ENCODE data around the gene VTCN1.

DNA sequence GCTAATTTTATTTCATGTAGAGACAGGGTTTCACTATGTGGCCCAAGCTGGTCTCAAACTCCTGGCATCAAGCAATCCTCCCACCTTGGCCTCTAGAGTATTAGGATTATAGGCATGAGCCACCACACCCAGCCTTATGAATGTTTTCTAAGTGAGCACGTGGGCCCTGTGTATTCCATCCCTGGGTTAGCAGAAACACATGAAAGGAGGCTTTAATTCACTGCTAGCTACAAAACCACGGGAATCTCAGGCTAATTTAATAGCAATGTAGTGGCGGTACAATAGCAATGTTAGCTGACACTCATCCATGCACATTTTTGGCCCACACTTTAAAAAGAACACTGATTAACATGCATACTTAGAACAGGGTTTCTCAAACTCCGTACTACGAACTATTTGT, 32.0 kb downstream of the VTCN1 start:
- TF ChIP-seq, protein P1, sequence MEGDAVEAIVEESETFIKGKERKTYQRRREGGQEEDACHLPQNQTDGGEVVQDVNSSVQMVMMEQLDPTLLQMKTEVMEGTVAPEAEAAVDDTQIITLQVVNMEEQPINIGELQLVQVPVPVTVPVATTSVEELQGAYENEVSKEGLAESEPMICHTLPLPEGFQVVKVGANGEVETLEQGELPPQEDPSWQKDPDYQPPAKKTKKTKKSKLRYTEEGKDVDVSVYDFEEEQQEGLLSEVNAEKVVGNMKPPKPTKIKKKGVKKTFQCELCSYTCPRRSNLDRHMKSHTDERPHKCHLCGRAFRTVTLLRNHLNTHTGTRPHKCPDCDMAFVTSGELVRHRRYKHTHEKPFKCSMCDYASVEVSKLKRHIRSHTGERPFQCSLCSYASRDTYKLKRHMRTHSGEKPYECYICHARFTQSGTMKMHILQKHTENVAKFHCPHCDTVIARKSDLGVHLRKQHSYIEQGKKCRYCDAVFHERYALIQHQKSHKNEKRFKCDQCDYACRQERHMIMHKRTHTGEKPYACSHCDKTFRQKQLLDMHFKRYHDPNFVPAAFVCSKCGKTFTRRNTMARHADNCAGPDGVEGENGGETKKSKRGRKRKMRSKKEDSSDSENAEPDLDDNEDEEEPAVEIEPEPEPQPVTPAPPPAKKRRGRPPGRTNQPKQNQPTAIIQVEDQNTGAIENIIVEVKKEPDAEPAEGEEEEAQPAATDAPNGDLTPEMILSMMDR (CRISPR knock-in tag; IDR thresholded peaks at IDR 0.05): no peak
- TF ChIP-seq TOE1 (CRISPR knock-in tag; IDR thresholded peaks at IDR 0.05) (no peak), NBN (conservative IDR thresholded peaks at IDR 0.05) (no peak), POLR2A (IDR thresholded peaks at IDR 0.05; ENCODE audit: insufficient read depth in 1 of 2, low read depth in 2 of 2, low read length in 2 of 2) (no peak), JUNB (CRISPR knock-in tag; IDR thresholded peaks at IDR 0.05; ENCODE audit: borderline replicate concordance) (no peak), MXI1 (IDR thresholded peaks at IDR 0.05; ENCODE audit: borderline replicate concordance, low read depth, low read length) (no peak), YEATS2 (CRISPR knock-in tag; IDR thresholded peaks at IDR 0.05; ENCODE audit: borderline replicate concordance) (no peak), PAX8 (CRISPR knock-in tag; IDR thresholded peaks at IDR 0.05; ENCODE audit: borderline replicate concordance) (no peak), RFXANK (CRISPR knock-in tag; IDR thresholded peaks at IDR 0.05) (no peak)
- TF ChIP-seq, protein P2, sequence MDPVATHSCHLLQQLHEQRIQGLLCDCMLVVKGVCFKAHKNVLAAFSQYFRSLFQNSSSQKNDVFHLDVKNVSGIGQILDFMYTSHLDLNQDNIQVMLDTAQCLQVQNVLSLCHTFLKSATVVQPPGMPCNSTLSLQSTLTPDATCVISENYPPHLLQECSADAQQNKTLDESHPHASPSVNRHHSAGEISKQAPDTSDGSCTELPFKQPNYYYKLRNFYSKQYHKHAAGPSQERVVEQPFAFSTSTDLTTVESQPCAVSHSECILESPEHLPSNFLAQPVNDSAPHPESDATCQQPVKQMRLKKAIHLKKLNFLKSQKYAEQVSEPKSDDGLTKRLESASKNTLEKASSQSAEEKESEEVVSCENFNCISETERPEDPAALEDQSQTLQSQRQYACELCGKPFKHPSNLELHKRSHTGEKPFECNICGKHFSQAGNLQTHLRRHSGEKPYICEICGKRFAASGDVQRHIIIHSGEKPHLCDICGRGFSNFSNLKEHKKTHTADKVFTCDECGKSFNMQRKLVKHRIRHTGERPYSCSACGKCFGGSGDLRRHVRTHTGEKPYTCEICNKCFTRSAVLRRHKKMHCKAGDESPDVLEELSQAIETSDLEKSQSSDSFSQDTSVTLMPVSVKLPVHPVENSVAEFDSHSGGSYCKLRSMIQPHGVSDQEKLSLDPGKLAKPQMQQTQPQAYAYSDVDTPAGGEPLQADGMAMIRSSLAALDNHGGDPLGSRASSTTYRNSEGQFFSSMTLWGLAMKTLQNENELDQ (CRISPR knock-in tag; IDR thresholded peaks at IDR 0.05; ENCODE audit: borderline replicate concordance): no peak
- TF ChIP-seq, protein P3, sequence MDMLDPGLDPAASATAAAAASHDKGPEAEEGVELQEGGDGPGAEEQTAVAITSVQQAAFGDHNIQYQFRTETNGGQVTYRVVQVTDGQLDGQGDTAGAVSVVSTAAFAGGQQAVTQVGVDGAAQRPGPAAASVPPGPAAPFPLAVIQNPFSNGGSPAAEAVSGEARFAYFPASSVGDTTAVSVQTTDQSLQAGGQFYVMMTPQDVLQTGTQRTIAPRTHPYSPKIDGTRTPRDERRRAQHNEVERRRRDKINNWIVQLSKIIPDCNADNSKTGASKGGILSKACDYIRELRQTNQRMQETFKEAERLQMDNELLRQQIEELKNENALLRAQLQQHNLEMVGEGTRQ (IDR thresholded peaks at IDR 0.05; ENCODE audit: low read depth, low read length): no peak
- TF ChIP-seq, protein P3 (CRISPR knock-in tag; IDR thresholded peaks at IDR 0.05; ENCODE audit: borderline replicate concordance): no peak

All from HepG2 (cell line).